Smooth muscle cell (in vitro differentiated cells): ENCODE results near the gene LDLRAP1. TPM values are rescaled to one million over a fixed set of nuclear protein-coding genes. Genes with fewer than 3 reads are reported as not detected.
"Not testable (repeated sequence)": the region's sequence is repeated elsewhere in the genome, so short reads cannot be mapped to it uniquely, and the experiment has no call there.

Experiments used
- DNase-seq: peaks from one replicate; lab custom pipeline; 2025; ENCODE audit not compliant: unreplicated experiment; lab: John Stamatoyannopoulos, UW
- H2AFZ ChIP-seq: fragments of 200-600 bp; sonication (generic); 2 replicates; pipeline ENCODE4 v1.6.0; 2016; ENCODE audit warnings: antibody characterized with exemption, low read depth, mild to moderate bottlenecking
- H3F3A ChIP-seq: fragments of 200-600 bp; sonication (generic); 2 replicates; pipeline ENCODE4 v1.6.0; 2017; ENCODE audit warnings: antibody characterized with exemption, low read depth
- H3K27ac ChIP-seq: fragments of 200-600 bp; sonication (generic); 2 replicates; pipeline ENCODE4 v1.5.1; 2016; ENCODE audit warnings: low read depth, mild to moderate bottlenecking
- H3K27me3 ChIP-seq: fragments of 200-600 bp; sonication (generic); 2 replicates; pipeline ENCODE4 v1.6.1; 2016; ENCODE audit warnings: low read depth, mild to moderate bottlenecking
- H3K36me3 ChIP-seq: fragments of 200-600 bp; sonication (generic); 2 replicates; pipeline ENCODE4 v1.5.1; 2016; ENCODE audit warnings: low read depth
- H3K4me1 ChIP-seq: fragments of 200-600 bp; sonication (generic); 2 replicates; pipeline ENCODE4 v1.5.1; 2016; ENCODE audit warnings: low read depth
- H3K4me2 ChIP-seq: fragments of 200-600 bp; sonication (generic); 2 replicates; pipeline ENCODE4 v1.6.0; 2016; ENCODE audit warnings: mild to moderate bottlenecking
- H3K4me3 ChIP-seq: fragments of 200-600 bp; sonication (generic); 2 replicates; pipeline ENCODE4 v1.5.1; 2016; ENCODE audit warnings: mild to moderate bottlenecking
- H3K79me2 ChIP-seq: fragments of 200-600 bp; sonication (generic); 2 replicates; pipeline ENCODE4 v1.6.0; 2016; ENCODE audit warnings: low read depth, mild to moderate bottlenecking
- H3K9ac ChIP-seq: fragments of 200-600 bp; sonication (generic); 2 replicates; pipeline ENCODE4 v1.6.0; 2016; ENCODE audit warnings: low read depth
- H3K9me3 ChIP-seq: fragments of 200-600 bp; sonication (generic); replicated peaks from 2 replicates; pipeline ENCODE4 v1.5.1; 2016; ENCODE audit warnings: low read depth
- H4K20me1 ChIP-seq: fragments of 200-600 bp; sonication (generic); 2 replicates; pipeline ENCODE4 v1.6.0; 2016; ENCODE audit warnings: low read depth
- WGBS: methylation state at CpG from one replicate; pipeline ENCODE4 v1.1.7; 2016; ENCODE audit warnings: low lambda C conversion rate; 5-methylcytosine and 5-hydroxymethylcytosine counted together
- polyA plus RNA-seq: library from polyadenylated mRNA; unstranded; fragments of >200 nt; fragmentation: Nextera tagmentation; extraction: Ambion mirVana; gene quantifications from 2 replicates; pipeline ENCODE4 v1.2.1, GENCODE V29; 2016
- total RNA-seq: library from RNA; depleted of rRNA; stranded (reverse); fragments of >200 nt; gene quantifications from 2 replicates; pipeline ENCODE4 v1.2.3, GENCODE V29; 2014
- TF ChIP-seq, protein P1 (sequence below): fragments of 200-600 bp; sonication (generic); IDR thresholded peaks from 2 replicates; pipeline ENCODE4 v1.5.1; 2017; ENCODE audit warnings: borderline replicate concordance, mild to moderate bottlenecking, antibody characterized with exemption; ENCODE audit not compliant: insufficient read depth, poor library complexity, severe bottlenecking

The LDLRAP1 gene
- total and polyA plus RNA-seq, 2 experiments from 2014 or later = 19.5 to 39.0 TPM

GRCh38 chr1:25598879-25599278 lies 55.5 kb downstream of the LDLRAP1 start:
- H3K27ac ChIP-seq = no peak overlapping the region
- H3K4me2 ChIP-seq = no peak overlapping the region
- WGBS = 96% methylated on average over 1 of the region's 1 CpG
- H3K36me3 ChIP-seq = no peaks in the 10 kb centered on the region
- H3K79me2 ChIP-seq = no peaks in the 10 kb centered on the region
- no peak overlapping the region for H3K9ac ChIP-seq
- H3K9me3 ChIP-seq = no peaks in the 10 kb centered on the region
- no peak overlapping the region for H2AFZ ChIP-seq
- TF ChIP-seq, protein P1, sequence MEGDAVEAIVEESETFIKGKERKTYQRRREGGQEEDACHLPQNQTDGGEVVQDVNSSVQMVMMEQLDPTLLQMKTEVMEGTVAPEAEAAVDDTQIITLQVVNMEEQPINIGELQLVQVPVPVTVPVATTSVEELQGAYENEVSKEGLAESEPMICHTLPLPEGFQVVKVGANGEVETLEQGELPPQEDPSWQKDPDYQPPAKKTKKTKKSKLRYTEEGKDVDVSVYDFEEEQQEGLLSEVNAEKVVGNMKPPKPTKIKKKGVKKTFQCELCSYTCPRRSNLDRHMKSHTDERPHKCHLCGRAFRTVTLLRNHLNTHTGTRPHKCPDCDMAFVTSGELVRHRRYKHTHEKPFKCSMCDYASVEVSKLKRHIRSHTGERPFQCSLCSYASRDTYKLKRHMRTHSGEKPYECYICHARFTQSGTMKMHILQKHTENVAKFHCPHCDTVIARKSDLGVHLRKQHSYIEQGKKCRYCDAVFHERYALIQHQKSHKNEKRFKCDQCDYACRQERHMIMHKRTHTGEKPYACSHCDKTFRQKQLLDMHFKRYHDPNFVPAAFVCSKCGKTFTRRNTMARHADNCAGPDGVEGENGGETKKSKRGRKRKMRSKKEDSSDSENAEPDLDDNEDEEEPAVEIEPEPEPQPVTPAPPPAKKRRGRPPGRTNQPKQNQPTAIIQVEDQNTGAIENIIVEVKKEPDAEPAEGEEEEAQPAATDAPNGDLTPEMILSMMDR = no peak
- no peak overlapping the region for H3K4me3 ChIP-seq
- no peaks in the 10 kb centered on the region for H3F3A ChIP-seq
- H3K4me1 ChIP-seq = no peaks in the 10 kb centered on the region
- DNase-seq = no peak
- H4K20me1 ChIP-seq = no peaks in the 10 kb centered on the region
- no peaks in the 10 kb centered on the region for H3K27me3 ChIP-seq

GRCh38 chr1:25599969-25600610 lies 56.7 kb downstream of the LDLRAP1 start:
- Histone ChIP-seq H3K4me1 (no peaks in the 10 kb centered on the region), H3F3A (no peaks in the 10 kb centered on the region), H2AFZ (no peak overlapping the region), H3K27me3 (no peaks in the 10 kb centered on the region), H3K9ac (no peak overlapping the region), H3K9me3 (no peaks in the 10 kb centered on the region), H3K79me2 (no peaks in the 10 kb centered on the region), H3K27ac (no peak overlapping the region), H3K36me3 (no peaks in the 10 kb centered on the region), H3K4me2 (no peak overlapping the region), H4K20me1 (no peaks in the 10 kb centered on the region), H3K4me3 (no peak overlapping the region)
- TF ChIP-seq, protein P1 = no peak
- DNase-seq = no peak
- 90% methylated on average over 7 of the region's 7 CpGs for WGBS

- not testable (repeated sequence) for H3K4me3 ChIP-seq, H3K27ac ChIP-seq, H3K9ac ChIP-seq, H3K36me3 ChIP-seq, H3K4me1 ChIP-seq, H2AFZ ChIP-seq, H3K9me3 ChIP-seq, DNase-seq, H3K79me2 ChIP-seq, H3F3A ChIP-seq, H4K20me1 ChIP-seq, H3K27me3 ChIP-seq, H3K4me2 ChIP-seq
- WGBS = 84% methylated on average over 5 of the region's 5 CpGs
These were observed 57.7 kb downstream of the LDLRAP1 start for GRCh38 chr1:25600971-25601699.

DNA sequence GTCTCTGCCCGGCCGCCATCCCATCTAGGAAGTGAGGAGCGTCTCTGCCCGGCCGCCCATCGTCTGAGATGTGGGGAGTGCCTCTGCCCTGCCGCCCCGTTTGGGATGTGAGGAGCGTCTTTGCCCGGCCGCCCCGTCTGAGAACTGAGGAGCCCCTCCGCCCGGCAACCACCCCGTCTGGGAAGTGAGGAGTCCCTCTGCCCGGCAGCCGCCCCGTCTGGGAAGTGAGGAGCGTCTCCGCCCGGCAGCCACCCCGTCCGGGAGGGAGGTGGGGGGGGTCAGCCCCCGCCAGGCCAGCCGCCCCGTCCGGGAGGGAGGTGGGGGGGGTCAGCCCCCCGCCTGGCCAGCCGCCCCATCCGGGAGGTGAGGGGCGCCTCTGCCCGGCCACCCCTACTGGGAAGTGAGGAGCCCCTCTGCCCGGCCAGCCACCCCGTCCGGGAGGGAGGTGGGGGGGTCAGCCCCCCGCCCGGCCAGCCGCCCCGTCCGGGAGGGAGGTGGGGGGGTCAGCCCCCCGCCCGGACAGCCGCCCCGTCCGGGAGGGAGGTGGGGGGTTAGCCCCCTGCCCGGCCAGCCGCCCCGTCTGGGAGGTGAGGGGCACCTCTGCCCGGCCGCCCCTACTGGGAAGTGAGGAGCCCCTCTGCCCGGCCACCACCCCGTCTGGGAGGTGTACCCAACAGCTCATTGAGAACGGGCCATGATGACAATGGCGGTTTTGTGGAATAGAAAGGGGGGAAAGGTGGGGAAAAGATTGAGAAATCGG lies 60.6 kb downstream of the LDLRAP1 start:
- 84% methylated on average over 6 of the region's 55 CpGs for WGBS
- not testable (repeated sequence) for H4K20me1 ChIP-seq

More for the DNA sequence above, 60.6 kb downstream of the LDLRAP1 start:
- not testable (repeated sequence) for H3K27me3 ChIP-seq, H3K4me1 ChIP-seq, H2AFZ ChIP-seq, H3K9me3 ChIP-seq, H3K79me2 ChIP-seq, H3K4me3 ChIP-seq, H3K4me2 ChIP-seq, H3K36me3 ChIP-seq, H3F3A ChIP-seq, DNase-seq, H3K27ac ChIP-seq, H3K9ac ChIP-seq
